Small intestine (tissue), 7 donors: ENCODE results near the gene SCD. TPM values are rescaled to one million over a fixed set of nuclear protein-coding genes. Genes with fewer than 3 reads are reported as not detected.
"Not testable (repeated sequence)": the region's sequence is repeated elsewhere in the genome, so short reads cannot be mapped to it uniquely, and the experiment has no call there.

Experiments
- DNase-seq, 2 donors: peaks; one replicate each; pipeline versions ENCODE4 v3.0.0 to v3.0.0-alpha.2; 2013
- FAIRE-seq: peaks from 2 replicates; lab custom pipeline; 2012; peaks lifted over from hg19 to GRCh38; lab: Jason Lieb, UNC
- H3K27ac ChIP-seq, 3 donors: one replicate each; pipeline ENCODE4 v1.5.1; 2013; ENCODE audit warnings: low read length in 2 of 3, mild to moderate bottlenecking in 2 of 3, control low read depth in 1 of 3, inconsistent platforms in 1 of 3, low read depth in 1 of 3, moderate library complexity in 1 of 3
- H3K27me3 ChIP-seq, 3 donors: one replicate each; pipeline ENCODE4 v1.6.1; 2013; ENCODE audit warnings: low read length in 3 of 3, inconsistent platforms in 1 of 3; ENCODE audit not compliant: control insufficient read depth in 3 of 3, insufficient read depth in 3 of 3
- H3K36me3 ChIP-seq, 3 donors: one replicate each; pipeline ENCODE4 v1.6.1; 2013; ENCODE audit warnings: low read length in 3 of 3, inconsistent platforms in 1 of 3, low read depth in 1 of 3, mild to moderate bottlenecking in 1 of 3, moderate library complexity in 1 of 3; ENCODE audit not compliant: control insufficient read depth in 3 of 3, insufficient read depth in 2 of 3
- H3K4me1 ChIP-seq, 3 donors: one replicate each; pipeline ENCODE4 v1.6.1; 2013; ENCODE audit warnings: low read length in 2 of 3, inconsistent platforms in 1 of 3, low read depth in 1 of 3, mild to moderate bottlenecking in 1 of 3, moderate library complexity in 1 of 3; ENCODE audit not compliant: control insufficient read depth in 3 of 3, insufficient read depth in 2 of 3
- H3K4me3 ChIP-seq, 3 donors: one replicate each; pipeline ENCODE4 v1.5.1; 2013; ENCODE audit warnings: low read length in 3 of 3, control low read depth in 1 of 3, inconsistent platforms in 1 of 3, low read depth in 1 of 3, mild to moderate bottlenecking in 1 of 3, moderate library complexity in 1 of 3
- H3K9me3 ChIP-seq, 2 donors: one replicate each; pipeline ENCODE4 v1.6.1; 2013; ENCODE audit warnings: low read depth in 1 of 2, low read length in 1 of 2; ENCODE audit not compliant: control insufficient read depth in 2 of 2, insufficient read depth in 1 of 2
- WGBS, 3 donors: extraction: QIAGEN DNeasy Blood & Tissue Kit; methylation state at CpG; one replicate each; pipeline ENCODE4 v1.1.7; 2013; 5-methylcytosine and 5-hydroxymethylcytosine counted together
- polyA plus RNA-seq, 4 donors: library from polyadenylated mRNA; stranded (reverse) in 3 of 4; unstranded in 1 of 4; fragments of 200-250 nt in 3 of 4; fragments of 120-200 nt in 1 of 4; gene quantifications; one replicate each; pipeline versions ENCODE4 v1.2.1 to v1.2.3, GENCODE V29; 2013
- donor health status: healthy with polysubstance abuse.
- donor health status: control.
- donor health status: control.
- donor health status: Bipolar disorder and iron deficiency.
- donor health status: healthy.

The SCD gene
- polyA plus RNA-seq, 4 donors: 14.8 to 144 (median 22.2) TPM

GRCh38 chr10:100370714-100371481 lies 23.9 kb downstream of the SCD start:
- no peaks in the 10 kb centered on the region for H3K27me3 ChIP-seq
- DNase-seq (peak; percentile 92 to 94), FAIRE-seq (no peak)
- H3K36me3 ChIP-seq: no peaks in the 10 kb centered on the region
- WGBS, 3 donors: 6 to 24% (median 9%) methylated on average over 12 of the region's 12 CpGs
- H3K27ac ChIP-seq: peak overlapping the region; percentile 79 to 96 (median 86)
- no peak overlapping the region for H3K4me3 ChIP-seq
- no peaks in the 10 kb centered on the region for H3K9me3 ChIP-seq
- H3K4me1 ChIP-seq: peaks cover 6 to 55% (median 7%) of the 10 kb centered on the region in 3 donors

GRCh38 chr10:100371482-100372027 lies 24.5 kb downstream of the SCD start:
- Histone ChIP-seq H3K9me3 (no peaks in the 10 kb centered on the region), H3K4me3 (no peak overlapping the region), H3K36me3 (no peaks in the 10 kb centered on the region), H3K4me1 (peaks cover 5 to 54% (median 6%) of the 10 kb centered on the region in 3 donors), H3K27ac (peak overlapping the region; percentile 79 to 96 (median 86)), H3K27me3 (no peaks in the 10 kb centered on the region)
- no peak for DNase-seq
- no peak for FAIRE-seq
- 52 to 66% (median 59%) methylated on average over 10 of the region's 10 CpGs for WGBS, 3 donors

- H3K36me3 ChIP-seq: no peaks in the 10 kb centered on the region
- peaks cover 5 to 51% (median 6%) of the 10 kb centered on the region in 3 donors for H3K4me1 ChIP-seq
- H3K9me3 ChIP-seq: no peaks in the 10 kb centered on the region
- peak overlapping the region; percentile 94 to 99 (median 96) for H3K27ac ChIP-seq
- FAIRE-seq (no peak), DNase-seq (no peak)
- H3K27me3 ChIP-seq: no peaks in the 10 kb centered on the region
- peak overlapping the region in 2 of 3 donors; percentile 54 to 62 for H3K4me3 ChIP-seq
- WGBS, 3 donors: 29 to 33% (median 30%) methylated on average over 16 of the region's 16 CpGs
These were observed 25.6 kb downstream of the SCD start for GRCh38 chr10:100372415-100373297.

GRCh38 chr10:100373298-100374199 lies 26.5 kb downstream of the SCD start:
- H3K4me3 ChIP-seq: peak overlapping the region; percentile 37 to 62 (median 54)
- no peak for FAIRE-seq
- H3K27me3 ChIP-seq: no peaks in the 10 kb centered on the region
- no peaks in the 10 kb centered on the region for H3K9me3 ChIP-seq
- peaks cover 5 to 51% (median 6%) of the 10 kb centered on the region in 3 donors for H3K4me1 ChIP-seq
- H3K36me3 ChIP-seq: no peaks in the 10 kb centered on the region
- peak overlapping the region; percentile 94 to 99 (median 97) for H3K27ac ChIP-seq
- WGBS, 3 donors: 0 to 1% (median 1%) methylated on average over 45 of the region's 45 CpGs
- peak; percentile 98 for DNase-seq

GRCh38 chr10:100374200-100374655 lies 27.2 kb downstream of the SCD start:
- H3K27me3 ChIP-seq: no peaks in the 10 kb centered on the region
- H3K27ac ChIP-seq: peak overlapping the region; percentile 94 to 99 (median 97)
- no peaks in the 10 kb centered on the region for H3K36me3 ChIP-seq
- no peaks in the 10 kb centered on the region for H3K9me3 ChIP-seq
- H3K4me1 ChIP-seq: peaks cover 5 to 51% (median 6%) of the 10 kb centered on the region in 3 donors
- peak overlapping the region; percentile 37 to 62 (median 54) for H3K4me3 ChIP-seq
- 13 to 23% (median 17%) methylated on average over 3 of the region's 3 CpGs for WGBS, 3 donors
- FAIRE-seq (no peak), DNase-seq (no peak)

- WGBS, 3 donors: 39 to 78% (median 56%) methylated on average over 7 of the region's 7 CpGs
- not testable (repeated sequence) for H3K9me3 ChIP-seq, H3K36me3 ChIP-seq, H3K27me3 ChIP-seq, FAIRE-seq
- Histone ChIP-seq H3K4me3 (peak overlapping the region in 2 of 3 donors; percentile 54 to 62), H3K27ac (peak overlapping the region; percentile 94 to 99 (median 97)), H3K4me1 (peaks cover 5 to 49% (median 6%) of the 10 kb centered on the region in 3 donors)
- peak in 1 of 2 donors; percentile 65 for DNase-seq
These were observed 27.8 kb downstream of the SCD start for GRCh38 chr10:100374677-100375353.

- 34 to 61% (median 58%) methylated on average over 6 of the region's 6 CpGs for WGBS, 3 donors
- H3K27ac ChIP-seq, H3K27me3 ChIP-seq, H3K4me3 ChIP-seq, H3K36me3 ChIP-seq, FAIRE-seq, H3K9me3 ChIP-seq: not testable (repeated sequence)
- H3K4me1 ChIP-seq: peaks cover 4 to 31% (median 9%) of the 10 kb centered on the region in 3 donors
- DNase-seq: peak in 1 of 2 donors; percentile 28
These were observed 29.6 kb downstream of the SCD start for GRCh38 chr10:100376656-100377055.
